HUES64 (cell line): ENCODE results near the gene TKT.

Experiments used
- H3K27ac ChIP-seq: 2 replicates; pipeline ENCODE4 v1.7.0; 2013; ENCODE audit warnings: low read depth, low read length, inconsistent platforms
- H3K27me3 ChIP-seq: 2 replicates; pipeline ENCODE4 v1.6.1; 2013; ENCODE audit warnings: mild to moderate bottlenecking, low read length; ENCODE audit not compliant: insufficient read depth
- H3K36me3 ChIP-seq: 2 replicates; pipeline ENCODE4 v1.6.1; 2013; ENCODE audit warnings: mild to moderate bottlenecking, low read length; ENCODE audit not compliant: insufficient read depth
- H3K4me1 ChIP-seq: 2 replicates; pipeline ENCODE4 v1.6.1; 2013; ENCODE audit warnings: mild to moderate bottlenecking, low read length, moderate library complexity; ENCODE audit not compliant: insufficient read depth
- H3K4me3 ChIP-seq: 2 replicates; pipeline ENCODE4 v1.5.1; 2013; ENCODE audit warnings: mild to moderate bottlenecking, low read length, moderate library complexity
- H3K9ac ChIP-seq: 2 replicates; pipeline ENCODE4 v1.6.1; 2013; ENCODE audit warnings: mild to moderate bottlenecking, low read depth, low read length
- H3K9me3 ChIP-seq: 2 replicates; pipeline ENCODE4 v1.6.1; 2013; ENCODE audit warnings: low read depth, low read length; ENCODE audit not compliant: insufficient read depth
- WGBS: fragments of 150-250, 120-280 bp; methylation state at CpG from one replicate; pipeline ENCODE4 v1.1.7; 2013; ENCODE audit warnings: missing lambda C conversion rate; 5-methylcytosine and 5-hydroxymethylcytosine counted together

The TKT gene

GRCh38 chr3:53229606-53230005 lies 26.2 kb downstream of the TKT start:
- Histone ChIP-seq H3K9me3 (no peaks in the 10 kb centered on the region), H3K27ac (no peak overlapping the region), H3K9ac (no peak overlapping the region), H3K36me3 (peaks cover 100% of the 10 kb centered on the region), H3K27me3 (no peaks in the 10 kb centered on the region), H3K4me3 (no peak overlapping the region), H3K4me1 (no peaks in the 10 kb centered on the region)
- 90% methylated on average over 2 of the region's 2 CpGs for whole genome bisulfite sequencing

- peaks cover 100% of the 10 kb centered on the region for H3K36me3 ChIP-seq
- no peak overlapping the region for H3K4me3 ChIP-seq
- no peaks in the 10 kb centered on the region for H3K27me3 ChIP-seq
- H3K9ac ChIP-seq, result no peak overlapping the region
- no peaks in the 10 kb centered on the region for H3K9me3 ChIP-seq
- 95% methylated on average over 14 of the region's 14 CpGs for WGBS
- H3K4me1 ChIP-seq, result no peaks in the 10 kb centered on the region
- no peak overlapping the region for H3K27ac ChIP-seq
Measured at GRCh38 chr3:53229171-53229570, 26.7 kb downstream of the TKT start.

- 92% methylated on average over 24 of the region's 24 CpGs for WGBS
- Histone ChIP-seq H3K36me3 (peaks cover 100% of the 10 kb centered on the region), H3K27ac (no peak overlapping the region), H3K9ac (no peak overlapping the region), H3K27me3 (no peaks in the 10 kb centered on the region), H3K9me3 (no peaks in the 10 kb centered on the region), H3K4me1 (no peaks in the 10 kb centered on the region), H3K4me3 (no peak overlapping the region)
Measured at GRCh38 chr3:53227993-53228885, 27.6 kb downstream of the TKT start.

GRCh38 chr3:53226841-53227407 lies 28.9 kb downstream of the TKT start:
- no peaks in the 10 kb centered on the region for H3K4me1 ChIP-seq
- no peak overlapping the region for H3K27ac ChIP-seq
- no peak overlapping the region for H3K9ac ChIP-seq
- no peak overlapping the region for H3K4me3 ChIP-seq
- 89% methylated on average over 16 of the region's 17 CpGs for WGBS
- H3K27me3 ChIP-seq, result no peaks in the 10 kb centered on the region
- peaks cover 93% of the 10 kb centered on the region for H3K36me3 ChIP-seq
- no peaks in the 10 kb centered on the region for H3K9me3 ChIP-seq

GRCh38 chr3:53226142-53226840 lies 29.5 kb downstream of the TKT start:
- Histone ChIP-seq H3K4me1 (no peaks in the 10 kb centered on the region), H3K9ac (no peak overlapping the region), H3K27me3 (no peaks in the 10 kb centered on the region), H3K27ac (no peak overlapping the region), H3K36me3 (peaks cover 86% of the 10 kb centered on the region), H3K4me3 (no peak overlapping the region), H3K9me3 (no peaks in the 10 kb centered on the region)
- 87% methylated on average over 12 of the region's 12 CpGs for WGBS

GRCh38 chr3:53225651-53226050 lies 30.2 kb downstream of the TKT start:
- peaks cover 80% of the 10 kb centered on the region for H3K36me3 ChIP-seq
- no peaks in the 10 kb centered on the region for H3K4me1 ChIP-seq
- no peaks in the 10 kb centered on the region for H3K27me3 ChIP-seq
- H3K9ac ChIP-seq, result no peak overlapping the region
- no peak overlapping the region for H3K4me3 ChIP-seq
- 90% methylated on average over 7 of the region's 7 CpGs for WGBS
- H3K27ac ChIP-seq, result no peak overlapping the region
- H3K9me3 ChIP-seq, result no peaks in the 10 kb centered on the region

GRCh38 chr3:53225181-53225580 lies 30.6 kb downstream of the TKT start:
- H3K9ac ChIP-seq, result no peak overlapping the region
- no peak overlapping the region for H3K27ac ChIP-seq
- 95% methylated on average over 6 of the region's 6 CpGs for WGBS
- peaks cover 75% of the 10 kb centered on the region for H3K36me3 ChIP-seq
- H3K4me1 ChIP-seq, result no peaks in the 10 kb centered on the region
- no peak overlapping the region for H3K4me3 ChIP-seq
- H3K27me3 ChIP-seq, result no peaks in the 10 kb centered on the region
- no peaks in the 10 kb centered on the region for H3K9me3 ChIP-seq

GRCh38 chr3:53224536-53224935 lies 31.3 kb downstream of the TKT start:
- WGBS, result 91% methylated on average over 5 of the region's 5 CpGs
- H3K4me1 ChIP-seq, result no peaks in the 10 kb centered on the region
- no peak overlapping the region for H3K4me3 ChIP-seq
- no peaks in the 10 kb centered on the region for H3K27me3 ChIP-seq
- no peaks in the 10 kb centered on the region for H3K9me3 ChIP-seq
- no peak overlapping the region for H3K27ac ChIP-seq
- H3K9ac ChIP-seq, result no peak overlapping the region
- H3K36me3 ChIP-seq, result peaks cover 69% of the 10 kb centered on the region

- H3K36me3 ChIP-seq, result peaks cover 64% of the 10 kb centered on the region
- H3K9me3 ChIP-seq, result no peaks in the 10 kb centered on the region
- H3K27ac ChIP-seq, result no peak overlapping the region
- no peak overlapping the region for H3K4me3 ChIP-seq
- H3K4me1 ChIP-seq, result no peaks in the 10 kb centered on the region
- no peak overlapping the region for H3K9ac ChIP-seq
- no peaks in the 10 kb centered on the region for H3K27me3 ChIP-seq
- WGBS, result 89% methylated on average over 5 of the region's 5 CpGs
Measured at GRCh38 chr3:53224026-53224425, 31.8 kb downstream of the TKT start.

GRCh38 chr3:53223541-53223966 lies 32.3 kb downstream of the TKT start:
- no peak overlapping the region; the same call in 1 of the 2 replicates for H3K27ac ChIP-seq
- peaks cover 59% of the 10 kb centered on the region for H3K36me3 ChIP-seq
- H3K4me1 ChIP-seq, result no peaks in the 10 kb centered on the region
- no peak overlapping the region for H3K9ac ChIP-seq
- H3K9me3 ChIP-seq, result no peaks in the 10 kb centered on the region
- H3K4me3 ChIP-seq, result no peak overlapping the region
- no peaks in the 10 kb centered on the region for H3K27me3 ChIP-seq
- 90% methylated on average over 9 of the region's 9 CpGs for WGBS

- H3K27ac ChIP-seq, result no peak overlapping the region; the same call in 1 of the 2 replicates
Measured at GRCh38 chr3:53223025-53223424, 32.8 kb downstream of the TKT start.

More at GRCh38 chr3:53223025-53223424, 32.8 kb downstream of the TKT start:
- peaks cover 54% of the 10 kb centered on the region for H3K36me3 ChIP-seq
- no peaks in the 10 kb centered on the region for H3K9me3 ChIP-seq
- H3K4me1 ChIP-seq, result no peaks in the 10 kb centered on the region
- WGBS, result 76% methylated on average over 6 of the region's 7 CpGs
- no peak overlapping the region for H3K4me3 ChIP-seq
- H3K27me3 ChIP-seq, result no peaks in the 10 kb centered on the region
- no peak overlapping the region for H3K9ac ChIP-seq
